ENCODE measurements around the gene TAS2R14. TPM values are rescaled to one million over a fixed set of nuclear protein-coding genes. Genes with fewer than 3 reads are reported as not detected.

The TAS2R14 gene
- total RNA-seq, 1 experiment from 2014 or later, result 3.4 TPM

- BruUV-seq (replicated peaks), result no TSS peak
- Histone ChIP-seq H3K9me3 (ENCODE audit: low read depth, low read length, poor library complexity, severe bottlenecking) (peaks cover 8% of the 10 kb centered on the region), H3K4me3 (ENCODE audit: low read depth, low read length, poor library complexity, severe bottlenecking) (no peak overlapping the region), H3K4me1 (ENCODE audit: insufficient read depth, low read length, poor library complexity, severe bottlenecking) (no peaks in the 10 kb centered on the region), H3K36me3 (ENCODE audit: insufficient read depth, low read length, poor library complexity, severe bottlenecking) (no peaks in the 10 kb centered on the region), H3K27me3 (replicated peaks; ENCODE audit: insufficient read depth, low read depth, low read length, poor library complexity) (no peaks in the 10 kb centered on the region), H3K27ac (ENCODE audit: low read depth, low read length, poor library complexity, severe bottlenecking) (no peak overlapping the region)
- no peak for TF ChIP-seq EZH2 (IDR thresholded peaks at IDR 0.05; ENCODE audit: borderline replicate concordance, low read depth, low read length, poor library complexity, severe bottlenecking)
- TF ChIP-seq, protein P1, sequence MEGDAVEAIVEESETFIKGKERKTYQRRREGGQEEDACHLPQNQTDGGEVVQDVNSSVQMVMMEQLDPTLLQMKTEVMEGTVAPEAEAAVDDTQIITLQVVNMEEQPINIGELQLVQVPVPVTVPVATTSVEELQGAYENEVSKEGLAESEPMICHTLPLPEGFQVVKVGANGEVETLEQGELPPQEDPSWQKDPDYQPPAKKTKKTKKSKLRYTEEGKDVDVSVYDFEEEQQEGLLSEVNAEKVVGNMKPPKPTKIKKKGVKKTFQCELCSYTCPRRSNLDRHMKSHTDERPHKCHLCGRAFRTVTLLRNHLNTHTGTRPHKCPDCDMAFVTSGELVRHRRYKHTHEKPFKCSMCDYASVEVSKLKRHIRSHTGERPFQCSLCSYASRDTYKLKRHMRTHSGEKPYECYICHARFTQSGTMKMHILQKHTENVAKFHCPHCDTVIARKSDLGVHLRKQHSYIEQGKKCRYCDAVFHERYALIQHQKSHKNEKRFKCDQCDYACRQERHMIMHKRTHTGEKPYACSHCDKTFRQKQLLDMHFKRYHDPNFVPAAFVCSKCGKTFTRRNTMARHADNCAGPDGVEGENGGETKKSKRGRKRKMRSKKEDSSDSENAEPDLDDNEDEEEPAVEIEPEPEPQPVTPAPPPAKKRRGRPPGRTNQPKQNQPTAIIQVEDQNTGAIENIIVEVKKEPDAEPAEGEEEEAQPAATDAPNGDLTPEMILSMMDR (conservative IDR thresholded peaks at IDR 0.05; ENCODE audit: low read depth, low read length), result peak; percentile 32
- ChIA-PET POLR2A (ENCODE audit: low non-redundant PET) (no interaction called here), CTCF (no interaction called here)
- intact Hi-C loops (cut with micrococcal nuclease; ENCODE audit: unreplicated experiment), result loop anchor here (10.0 kb wide), 1 partner anchor 525 kb away; no protein-coding TSS in a partner anchor
- peak; percentile 10 for DNase-seq (ENCODE audit: low spot score)
Measured at GRCh38 chr12:10959804-10960203, 20.7 kb upstream of the TAS2R14 start.

DNA sequence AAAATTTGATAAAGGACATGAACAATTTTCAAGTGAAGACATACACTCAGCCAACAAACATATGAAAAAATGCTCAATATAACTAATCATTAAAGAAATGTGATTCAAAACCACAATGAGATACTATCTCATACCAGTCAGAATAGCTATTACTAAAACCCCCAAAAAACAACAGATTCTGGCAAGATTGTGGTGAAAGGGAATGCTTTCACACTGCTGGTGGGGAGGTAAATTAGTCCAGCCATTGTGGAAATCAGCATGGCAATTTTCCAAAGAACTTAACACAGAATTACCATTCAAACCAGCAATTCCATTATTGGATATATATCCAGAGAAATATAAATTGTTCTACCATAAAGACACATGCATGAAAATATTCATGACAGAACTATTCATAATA is 18.7 kb upstream of the TAS2R14 start:
- intact Hi-C loops (cut with micrococcal nuclease; ENCODE audit: unreplicated experiment), result loop anchor here (10.0 kb wide), 1 partner anchor 527 kb away; no protein-coding TSS in a partner anchor
- Histone ChIP-seq H3K4me3 (ENCODE audit: low read depth, low read length, poor library complexity, severe bottlenecking) (no peak overlapping the region), H3K27me3 (replicated peaks; ENCODE audit: insufficient read depth, low read depth, low read length, poor library complexity) (no peaks in the 10 kb centered on the region), H3K36me3 (ENCODE audit: insufficient read depth, low read length, poor library complexity, severe bottlenecking) (no peaks in the 10 kb centered on the region), H3K4me1 (ENCODE audit: insufficient read depth, low read length, poor library complexity, severe bottlenecking) (no peaks in the 10 kb centered on the region), H3K27ac (ENCODE audit: low read depth, low read length, poor library complexity, severe bottlenecking) (no peak overlapping the region), H3K9me3 (ENCODE audit: low read depth, low read length, poor library complexity, severe bottlenecking) (peaks cover 8% of the 10 kb centered on the region)
- CTCF ChIA-PET, result no interaction called here
- TF ChIP-seq EZH2 (IDR thresholded peaks at IDR 0.05; ENCODE audit: borderline replicate concordance, low read depth, low read length, poor library complexity, severe bottlenecking), result no peak
- POLR2A ChIA-PET (ENCODE audit: low non-redundant PET), result no interaction called here
- no TSS peak for BruUV-seq (replicated peaks)
- DNase-seq (ENCODE audit: low spot score), result no peak

GRCh38 chr12:10956085-10956484 is 17.0 kb upstream of the TAS2R14 start:
- Histone ChIP-seq H3K4me1 (ENCODE audit: insufficient read depth, low read length, poor library complexity, severe bottlenecking) (no peaks in the 10 kb centered on the region), H3K4me3 (ENCODE audit: low read depth, low read length, poor library complexity, severe bottlenecking) (no peak overlapping the region), H3K27me3 (replicated peaks; ENCODE audit: insufficient read depth, low read depth, low read length, poor library complexity) (no peaks in the 10 kb centered on the region), H3K27ac (ENCODE audit: low read depth, low read length, poor library complexity, severe bottlenecking) (no peak overlapping the region), H3K36me3 (ENCODE audit: insufficient read depth, low read length, poor library complexity, severe bottlenecking) (no peaks in the 10 kb centered on the region), H3K9me3 (ENCODE audit: low read depth, low read length, poor library complexity, severe bottlenecking) (peaks cover 8% of the 10 kb centered on the region)
- ChIA-PET POLR2A (ENCODE audit: low non-redundant PET) (no interaction called here), CTCF (no interaction called here)
- no peak for TF ChIP-seq EZH2 (IDR thresholded peaks at IDR 0.05; ENCODE audit: borderline replicate concordance, low read depth, low read length, poor library complexity, severe bottlenecking)
- TF ChIP-seq, protein P1 (conservative IDR thresholded peaks at IDR 0.05; ENCODE audit: low read depth, low read length), result no peak
- intact Hi-C loops (cut with micrococcal nuclease; ENCODE audit: unreplicated experiment), result loop anchor here (10.0 kb wide), 1 partner anchor 529 kb away; no protein-coding TSS in a partner anchor
- no TSS peak for BruUV-seq (replicated peaks)
- no peak for DNase-seq (ENCODE audit: low spot score)

DNA sequence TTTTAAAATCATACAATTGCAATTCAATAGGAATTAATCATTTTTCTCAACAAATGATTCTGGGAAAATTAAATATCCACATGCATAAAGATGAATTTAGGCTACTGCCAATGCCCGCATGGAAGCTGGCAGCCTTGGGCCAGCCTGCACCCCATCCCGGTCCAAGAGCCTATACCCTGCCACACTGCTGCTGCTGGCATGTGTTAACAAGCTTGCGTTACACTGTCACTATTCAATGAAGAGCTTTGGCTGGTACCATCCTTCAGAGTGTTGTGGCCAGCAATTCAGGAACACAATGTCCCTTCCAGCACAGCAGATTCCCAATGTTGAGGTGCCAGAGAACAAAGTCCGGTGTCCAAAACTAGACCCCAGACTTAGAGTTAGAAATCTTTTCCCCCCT is 13.6 kb upstream of the TAS2R14 start:
- H3K36me3 ChIP-seq (ENCODE audit: insufficient read depth, low read length, poor library complexity, severe bottlenecking), result no peaks in the 10 kb centered on the region
- CTCF ChIA-PET, result no interaction called here
- intact Hi-C loops (cut with micrococcal nuclease; ENCODE audit: unreplicated experiment), result loop anchor here (10.0 kb wide), 1 partner anchor 532 kb away; no protein-coding TSS in a partner anchor
- no peak for TF ChIP-seq EZH2 (IDR thresholded peaks at IDR 0.05; ENCODE audit: borderline replicate concordance, low read depth, low read length, poor library complexity, severe bottlenecking)
- TF ChIP-seq, protein P1 (conservative IDR thresholded peaks at IDR 0.05; ENCODE audit: low read depth, low read length), result no peak
- no peak for DNase-seq (ENCODE audit: low spot score)
- H3K4me1 ChIP-seq (ENCODE audit: insufficient read depth, low read length, poor library complexity, severe bottlenecking), result no peaks in the 10 kb centered on the region
- POLR2A ChIA-PET (ENCODE audit: low non-redundant PET), result no interaction called here
- no TSS peak for BruUV-seq (replicated peaks)
- no peak overlapping the region for H3K27ac ChIP-seq (ENCODE audit: low read depth, low read length, poor library complexity, severe bottlenecking)
- no peak overlapping the region for H3K4me3 ChIP-seq (ENCODE audit: low read depth, low read length, poor library complexity, severe bottlenecking)
- peaks cover 8% of the 10 kb centered on the region for H3K9me3 ChIP-seq (ENCODE audit: low read depth, low read length, poor library complexity, severe bottlenecking)
- H3K27me3 ChIP-seq (replicated peaks; ENCODE audit: insufficient read depth, low read depth, low read length, poor library complexity), result no peaks in the 10 kb centered on the region
